ENCODE results near the gene PACRG.

PACRG gene

GRCh38 chr6:162711376-162711775 is 16.4 kb upstream of the PACRG start:
- no peak for DNase-seq

- DNase-seq, result no peak
Measured at GRCh38 chr6:162712694-162713093, 15.1 kb upstream of the PACRG start.

- DNase-seq, result no peak
Measured at GRCh38 chr6:162713974-162714780, 13.6 kb upstream of the PACRG start.

GRCh38 chr6:162715601-162716000 is 12.2 kb upstream of the PACRG start:
- no peak for DNase-seq

GRCh38 chr6:162719528-162719927 is 8.2 kb upstream of the PACRG start:
- no peak for DNase-seq

GRCh38 chr6:162721404-162721687 is 6.4 kb upstream of the PACRG start:
- DNase-seq, result no peak

- no peak for DNase-seq
Measured at GRCh38 chr6:162722226-162722625, 5.5 kb upstream of the PACRG start.

- no peak for DNase-seq
Measured at GRCh38 chr6:162722633-162723032, 5.1 kb upstream of the PACRG start.

- no peak for DNase-seq
Measured at GRCh38 chr6:162726947-162727321, 840 bp upstream of the PACRG start.

- DNase-seq, result no peak
Measured at GRCh38 chr6:162728197-162728596, 423 bp downstream of the PACRG start.

GRCh38 chr6:162728706-162729105 is 932 bp downstream of the PACRG start:
- no peak for DNase-seq

- no peak for DNase-seq
Measured at GRCh38 chr6:162730502-162730901, 2.7 kb downstream of the PACRG start.

- DNase-seq, result no peak
Measured at GRCh38 chr6:162733489-162733888, 5.7 kb downstream of the PACRG start.

GRCh38 chr6:162736961-162737360 is 9.2 kb downstream of the PACRG start:
- DNase-seq, result peak; percentile 59

- DNase-seq, result no peak
Measured at GRCh38 chr6:162750776-162751175, 23.0 kb downstream of the PACRG start.

- DNase-seq, result no peak
Measured at GRCh38 chr6:162751211-162751859, 23.6 kb downstream of the PACRG start.

GRCh38 chr6:162753775-162754174 is 26.0 kb downstream of the PACRG start:
- DNase-seq, result no peak

GRCh38 chr6:162770136-162770535 is 42.4 kb downstream of the PACRG start:
- DNase-seq, result no peak

GRCh38 chr6:162770955-162771354 is 43.2 kb downstream of the PACRG start:
- no peak for DNase-seq

GRCh38 chr6:162772466-162772865 is 44.7 kb downstream of the PACRG start:
- DNase-seq, result no peak

- no peak for DNase-seq
Measured at GRCh38 chr6:162773996-162774395, 46.2 kb downstream of the PACRG start.

GRCh38 chr6:162777091-162777490 is 49.3 kb downstream of the PACRG start:
- DNase-seq, result no peak

GRCh38 chr6:162778603-162779002 is 50.8 kb downstream of the PACRG start:
- no peak for DNase-seq

- no peak for DNase-seq
Measured at GRCh38 chr6:162785632-162786242, 58.0 kb downstream of the PACRG start.
